Glomerular visceral epithelial cell (primary cell): ENCODE data around the gene C10orf62.
"Not testable (repeated sequence)": the region's sequence is repeated elsewhere in the genome, so short reads cannot be mapped to it uniquely, and the experiment has no call there.

Source experiments
- DNase-seq: peaks from one replicate; pipeline ENCODE4 v3.0.0-alpha.2; 2016; ENCODE audit errors: extremely low spot score

The C10orf62 gene

DNA sequence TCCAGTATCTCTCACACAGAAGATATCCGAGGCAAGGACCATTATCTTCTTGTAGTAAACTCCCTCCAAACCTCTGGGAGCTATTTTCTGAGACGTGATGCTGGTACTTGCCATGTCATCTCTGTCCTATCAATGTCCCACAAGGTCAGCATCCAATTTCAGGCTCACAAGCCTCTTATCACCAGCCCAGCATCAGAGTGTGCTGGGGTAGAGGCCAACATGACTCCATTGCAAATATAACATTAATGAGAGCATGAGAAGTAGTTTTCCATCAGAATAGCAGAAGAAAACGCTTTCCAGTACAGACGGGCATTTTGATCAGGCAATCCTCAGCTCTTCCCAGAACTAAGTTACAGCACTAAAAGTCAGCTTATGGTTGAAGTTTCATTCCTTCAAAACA lies 38.2 kb downstream of the C10orf62 start:
- no peak for DNase-seq

GRCh38 chr10:97628228-97628627 lies 38.7 kb downstream of the C10orf62 start:
- no peak for DNase-seq

- peak; percentile 69 for DNase-seq
Observed at GRCh38 chr10:97629289-97629688, 39.8 kb downstream of the C10orf62 start.

GRCh38 chr10:97631098-97631497 lies 41.6 kb downstream of the C10orf62 start:
- no peak for DNase-seq

GRCh38 chr10:97632949-97633884 lies 43.7 kb downstream of the C10orf62 start, which contains the start of gene MORN4:
TSS of gene MORN4 (minus strand) at chr10:97633500. CDS start at chr10:97619653, 13,847 bp downstream.
- DNase-seq, result peak; percentile 91

- no peak for DNase-seq
Observed at GRCh38 chr10:97633921-97634320, 44.4 kb downstream of the C10orf62 start.

- DNase-seq, result no peak
Observed at GRCh38 chr10:97635577-97635976, 46.1 kb downstream of the C10orf62 start.

- DNase-seq, result not testable (repeated sequence)
Observed at GRCh38 chr10:97639090-97639489, 49.6 kb downstream of the C10orf62 start.

- peak; percentile 100 for DNase-seq
Observed at GRCh38 chr10:97640174-97640867, 50.8 kb downstream of the C10orf62 start, which contains the start of gene PI4K2A. TSS of gene PI4K2A (plus strand) at chr10:97640671. CDS start at chr10:97640743, 72 bp downstream.
